GM12864 (cell line): ENCODE data around the gene AGPAT4.

Experiments used
- DNase-seq: peaks from one replicate; pipeline ENCODE4 v3.0.0-alpha.2; 2011; ENCODE audit warnings: low read depth
- H3K4me3 ChIP-seq: 2 replicates; pipeline ENCODE4 v1.5.1; 2011; ENCODE audit warnings: mild to moderate bottlenecking, low read depth, low read length, control low read depth
- TF ChIP-seq, protein P1 (sequence below): IDR thresholded peaks from 2 replicates; pipeline ENCODE4 v1.5.1; 2011; ENCODE audit warnings: low read depth, mild to moderate bottlenecking, moderate library complexity, low read length, control low read depth, inconsistent platforms; ENCODE audit errors: missing control alignments

The AGPAT4 gene

DNA sequence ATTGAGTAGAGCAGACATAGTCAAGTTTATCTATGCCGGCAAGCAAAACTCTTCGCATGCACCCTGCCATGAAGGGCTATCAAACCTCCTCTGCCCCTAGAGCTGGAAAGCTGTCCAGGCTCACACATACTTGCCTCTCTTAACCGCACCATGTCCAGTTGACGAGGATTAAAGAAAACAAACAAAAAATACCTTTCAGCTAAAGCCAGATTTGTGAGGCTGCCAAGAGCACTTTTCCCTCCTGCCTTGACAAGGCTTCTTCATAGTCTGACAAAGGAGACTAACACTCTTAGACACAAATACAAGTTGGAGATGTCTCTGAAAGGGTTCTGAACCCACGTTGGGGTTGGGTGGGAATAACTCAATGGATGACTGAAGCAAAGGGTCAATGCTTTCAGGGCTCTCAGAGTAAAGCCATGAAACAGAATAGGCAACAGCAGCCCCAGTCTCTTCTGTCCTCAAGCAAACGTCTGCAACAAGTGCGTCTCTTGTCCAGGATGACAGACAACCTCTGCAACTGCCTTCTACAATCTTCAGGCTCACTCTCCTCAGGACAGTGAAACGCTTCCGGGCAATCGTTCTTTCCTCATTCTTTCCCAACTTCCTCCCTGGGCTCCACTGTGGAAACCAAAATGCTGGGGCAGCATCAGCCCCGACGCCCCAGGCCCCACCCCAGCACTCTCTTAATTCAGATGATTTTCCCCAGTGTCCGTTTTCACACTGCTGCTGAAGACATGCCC lies 57.8 kb downstream of the AGPAT4 start:
- TF ChIP-seq, protein P1, sequence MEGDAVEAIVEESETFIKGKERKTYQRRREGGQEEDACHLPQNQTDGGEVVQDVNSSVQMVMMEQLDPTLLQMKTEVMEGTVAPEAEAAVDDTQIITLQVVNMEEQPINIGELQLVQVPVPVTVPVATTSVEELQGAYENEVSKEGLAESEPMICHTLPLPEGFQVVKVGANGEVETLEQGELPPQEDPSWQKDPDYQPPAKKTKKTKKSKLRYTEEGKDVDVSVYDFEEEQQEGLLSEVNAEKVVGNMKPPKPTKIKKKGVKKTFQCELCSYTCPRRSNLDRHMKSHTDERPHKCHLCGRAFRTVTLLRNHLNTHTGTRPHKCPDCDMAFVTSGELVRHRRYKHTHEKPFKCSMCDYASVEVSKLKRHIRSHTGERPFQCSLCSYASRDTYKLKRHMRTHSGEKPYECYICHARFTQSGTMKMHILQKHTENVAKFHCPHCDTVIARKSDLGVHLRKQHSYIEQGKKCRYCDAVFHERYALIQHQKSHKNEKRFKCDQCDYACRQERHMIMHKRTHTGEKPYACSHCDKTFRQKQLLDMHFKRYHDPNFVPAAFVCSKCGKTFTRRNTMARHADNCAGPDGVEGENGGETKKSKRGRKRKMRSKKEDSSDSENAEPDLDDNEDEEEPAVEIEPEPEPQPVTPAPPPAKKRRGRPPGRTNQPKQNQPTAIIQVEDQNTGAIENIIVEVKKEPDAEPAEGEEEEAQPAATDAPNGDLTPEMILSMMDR: no peak
- H3K4me3 ChIP-seq: no peak overlapping the region
- no peak for DNase-seq

DNA sequence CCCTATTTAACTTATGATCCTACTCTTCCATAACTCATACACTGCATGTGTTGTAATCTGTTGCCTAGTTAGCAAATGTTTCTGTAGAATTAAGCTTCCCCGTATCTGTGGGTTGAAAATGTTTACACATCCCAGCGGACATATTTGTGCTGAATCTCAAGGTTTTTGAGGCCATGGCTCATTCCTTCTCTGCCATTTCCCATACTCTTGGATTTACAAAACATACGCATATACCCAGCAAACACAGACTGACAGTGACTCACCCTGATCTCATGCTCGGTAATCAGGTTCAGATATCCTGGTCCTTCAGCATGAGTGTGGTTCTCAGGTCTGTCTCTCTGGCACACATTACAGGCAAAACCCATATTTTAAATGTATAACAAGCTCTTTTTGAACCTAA lies 58.7 kb downstream of the AGPAT4 start:
- TF ChIP-seq, protein P1: no peak
- H3K4me3 ChIP-seq: no peak overlapping the region
- DNase-seq: no peak

DNA sequence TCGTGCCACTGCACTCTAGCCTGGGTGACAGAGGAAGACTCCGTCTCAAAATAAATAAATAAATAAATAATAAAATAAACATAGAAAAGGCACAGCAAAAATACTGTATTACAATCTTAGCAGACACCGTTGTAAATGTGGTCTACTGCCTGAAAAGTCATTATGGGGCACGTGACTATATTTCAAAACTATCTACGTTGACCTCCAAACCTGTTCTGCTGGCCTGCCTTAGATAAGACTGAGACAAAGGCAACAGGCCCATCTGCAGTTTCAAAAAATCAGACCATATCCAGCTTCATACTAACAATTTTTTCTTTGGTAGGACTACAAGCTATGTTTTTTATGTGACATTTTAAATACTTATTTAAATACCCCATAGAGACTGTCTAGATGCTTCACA lies 59.1 kb downstream of the AGPAT4 start:
- no peak for DNase-seq
- TF ChIP-seq, protein P1: no peak
- H3K4me3 ChIP-seq: no peak overlapping the region

DNA sequence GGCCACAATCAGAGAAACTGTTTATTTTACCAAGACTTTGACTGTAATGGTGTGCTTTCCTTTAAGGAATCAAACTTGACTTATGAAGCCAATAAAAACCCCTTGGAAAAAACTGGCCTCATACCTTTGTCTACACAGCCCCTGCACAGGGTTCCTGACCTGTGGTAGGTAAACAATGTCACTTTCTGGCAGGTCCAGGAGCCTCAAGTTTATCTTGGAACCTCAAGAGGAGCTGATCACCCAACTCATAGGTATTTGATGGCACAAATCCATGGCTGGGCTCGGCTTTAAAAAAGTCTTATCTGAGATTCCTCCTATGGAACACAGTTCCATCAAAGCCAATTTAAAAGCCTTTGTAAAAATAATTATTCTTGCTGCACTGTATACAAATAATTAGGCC lies 61.0 kb downstream of the AGPAT4 start:
- TF ChIP-seq, protein P1: no peak
- DNase-seq: no peak
- no peak overlapping the region for H3K4me3 ChIP-seq

DNA sequence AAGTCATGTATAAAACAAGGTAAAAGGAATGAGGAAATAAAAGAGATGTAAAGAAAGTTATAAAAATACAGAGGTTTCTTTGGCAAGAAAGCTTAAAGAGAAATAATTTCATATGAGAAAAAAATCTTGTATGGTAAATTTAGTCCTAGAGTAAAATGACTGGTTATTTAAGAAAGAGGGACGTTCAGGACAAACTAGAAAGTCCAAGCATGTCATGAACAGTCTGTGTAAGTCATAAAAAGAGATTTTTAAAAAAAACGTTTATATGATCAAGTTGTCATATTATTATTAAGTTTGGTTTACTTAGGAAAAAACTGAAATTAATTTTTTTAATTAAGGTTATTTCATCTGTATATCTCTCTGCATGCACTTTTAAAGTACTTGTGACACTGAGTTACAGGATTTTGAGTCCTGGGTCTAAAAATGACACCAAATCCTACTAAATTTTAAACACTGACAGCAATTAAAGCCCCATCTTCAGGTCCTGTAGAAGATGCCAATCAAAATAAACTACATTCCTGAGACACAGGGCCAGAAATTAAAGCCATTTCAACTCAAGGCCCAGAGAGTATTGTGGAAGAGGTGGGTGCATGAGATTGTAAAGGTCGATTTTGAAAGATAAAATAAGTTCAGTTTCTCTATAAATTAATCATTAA lies 62.4 kb downstream of the AGPAT4 start:
- DNase-seq: no peak
- H3K4me3 ChIP-seq: no peak overlapping the region
- TF ChIP-seq, protein P1: no peak

DNA sequence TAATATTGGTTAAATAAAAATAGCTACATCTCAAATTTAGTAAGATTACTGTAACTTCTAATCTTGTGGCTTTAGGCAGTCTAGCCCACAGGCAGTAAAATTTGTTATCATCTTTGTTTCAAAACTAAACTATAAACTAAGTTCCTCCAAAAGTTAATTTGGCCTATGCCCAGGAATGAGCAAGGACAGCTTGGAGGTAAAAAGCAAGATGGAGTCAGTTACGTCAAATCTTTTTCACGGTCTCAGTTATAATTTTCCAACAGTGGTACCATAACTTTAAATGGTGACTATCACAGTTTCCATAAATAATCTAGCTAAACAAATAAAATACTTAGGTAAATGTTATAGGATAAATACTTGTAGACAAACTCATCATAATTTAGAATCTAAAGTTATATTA lies 63.0 kb downstream of the AGPAT4 start:
- DNase-seq: no peak
- TF ChIP-seq, protein P1: no peak
- no peak overlapping the region for H3K4me3 ChIP-seq

DNA sequence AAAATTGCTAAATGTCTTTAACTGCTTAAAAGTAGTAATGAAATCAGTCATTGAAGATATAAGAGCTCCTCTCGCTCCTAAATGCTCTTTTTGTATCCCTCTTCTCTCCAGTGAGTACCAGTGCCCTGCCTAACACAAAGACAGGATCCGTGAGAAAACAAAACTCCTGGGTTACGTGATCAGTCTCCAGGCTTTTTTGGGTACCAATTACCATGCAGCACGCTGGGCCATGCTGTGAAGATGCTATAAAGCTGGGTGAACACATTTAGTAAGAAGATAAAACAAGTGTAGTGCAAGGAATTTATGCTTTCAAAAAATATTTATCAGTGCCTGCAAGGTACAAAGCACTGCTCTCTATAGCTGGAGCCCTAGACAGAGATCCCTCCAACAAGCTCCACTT lies 66.7 kb downstream of the AGPAT4 start:
- TF ChIP-seq, protein P1: no peak
- H3K4me3 ChIP-seq: no peak overlapping the region
- no peak for DNase-seq
